ENCODE results near the gene SAMD4B. TPM values are rescaled to one million over a fixed set of nuclear protein-coding genes. Genes with fewer than 3 reads are reported as not detected.

Gene SAMD4B
- 90.7 to 196 TPM (median 187 TPM) in 5 replicates for total RNA-seq (2022; extraction: Qiagen RNA extraction; ENCODE audit: low read depth)

GRCh38 chr19:39341719-39342604, at the start of gene SAMD4B:
Gene SAMD4B (plus strand): TSS chr19:39342421. CDS start chr19:39356894, 14,473 bp downstream.

GRCh38 chr19:39296055-39296645, 46.1 kb upstream of the SAMD4B start, which contains the start of gene IFNL1:
Gene IFNL1 (plus strand): TSS chr19:39296407. CDS start chr19:39296422, 15 bp downstream.

GRCh38 chr19:39390751-39391437, 48.7 kb downstream of the SAMD4B start, which contains the start of the genes MED29 and PAF1:
Gene MED29 (plus strand): TSS chr19:39391378. CDS start chr19:39391423, 45 bp downstream.
Gene PAF1 (minus strand): TSS chr19:39391106. CDS start chr19:39390864, 242 bp downstream.

GRCh38 chr19:39406656-39407409, 64.6 kb downstream of the SAMD4B start, which contains the start of gene ZFP36:
Gene ZFP36 (plus strand): TSS chr19:39406847. CDS start chr19:39406905, 58 bp downstream.

GRCh38 chr19:39412100-39412866, 70.1 kb downstream of the SAMD4B start, which contains the start of gene PLEKHG2:
Gene PLEKHG2 (plus strand): TSS chr19:39412669. CDS start chr19:39414087, 1,418 bp downstream.

Other genes starting within 250 kb of the SAMD4B start
- gene PAK4, start 216.6 kb upstream of the SAMD4B start, total RNA-seq (2022; extraction: Qiagen RNA extraction; ENCODE audit: low read depth), result 59.1 to 132 TPM (median 113 TPM) in 5 replicates
- 1.2 to 1.8 TPM (median 1.5 TPM) in 5 replicates for gene NCCRP1, start 145.5 kb upstream of the SAMD4B start, total RNA-seq (2022; extraction: Qiagen RNA extraction; ENCODE audit: low read depth)
- gene SYCN, start 138.2 kb upstream of the SAMD4B start, total RNA-seq (2022; extraction: Qiagen RNA extraction; ENCODE audit: low read depth), result not detected in 5 replicates
- gene IFNL3, start 97.4 kb upstream of the SAMD4B start, total RNA-seq (2022; extraction: Qiagen RNA extraction; ENCODE audit: low read depth), result not detected in 5 replicates
- gene IFNL4, start 93.6 kb upstream of the SAMD4B start, total RNA-seq (2022; extraction: Qiagen RNA extraction; ENCODE audit: low read depth), result not detected in 5 replicates
- gene IFNL2, start 74.0 kb upstream of the SAMD4B start, total RNA-seq (2022; extraction: Qiagen RNA extraction; ENCODE audit: low read depth), result not detected in 5 replicates
- 0.30 TPM in 1 of 5 replicates, not detected in the others for gene IFNL1, start 46.0 kb upstream of the SAMD4B start, total RNA-seq (2022; extraction: Qiagen RNA extraction; ENCODE audit: low read depth)
- gene LRFN1, start 21.6 kb upstream of the SAMD4B start, total RNA-seq (2022; extraction: Qiagen RNA extraction; ENCODE audit: low read depth), result 5.9 to 13.6 TPM (median 12.4 TPM) in 5 replicates
- gene GMFG, start 6.4 kb upstream of the SAMD4B start, total RNA-seq (2022; extraction: Qiagen RNA extraction; ENCODE audit: low read depth), result 0.39 to 0.49 TPM in 2 of 5 replicates, not detected in the others
- gene PAF1, start 48.7 kb downstream of the SAMD4B start, total RNA-seq (2022; extraction: Qiagen RNA extraction; ENCODE audit: low read depth), result 63.9 to 86.0 TPM (median 79.1 TPM) in 5 replicates
- 57.7 to 76.7 TPM (median 68.7 TPM) in 5 replicates for gene MED29, start 49.0 kb downstream of the SAMD4B start, total RNA-seq (2022; extraction: Qiagen RNA extraction; ENCODE audit: low read depth)
- gene ZFP36, start 64.4 kb downstream of the SAMD4B start, total RNA-seq (2022; extraction: Qiagen RNA extraction; ENCODE audit: low read depth), result 102 to 201 TPM (median 151 TPM) in 5 replicates
- 43.4 to 100 TPM (median 80.1 TPM) in 5 replicates for gene PLEKHG2, start 70.2 kb downstream of the SAMD4B start, total RNA-seq (2022; extraction: Qiagen RNA extraction; ENCODE audit: low read depth)
- gene RPS16, start 93.5 kb downstream of the SAMD4B start, total RNA-seq (2022; extraction: Qiagen RNA extraction; ENCODE audit: low read depth), result 5,245 to 7,224 TPM (median 7,041 TPM) in 5 replicates
- 140 to 214 TPM (median 201 TPM) in 5 replicates for gene SUPT5H, start 103.2 kb downstream of the SAMD4B start, total RNA-seq (2022; extraction: Qiagen RNA extraction; ENCODE audit: low read depth)
- gene TIMM50, start 138.4 kb downstream of the SAMD4B start, total RNA-seq (2022; extraction: Qiagen RNA extraction; ENCODE audit: low read depth), result 162 to 226 TPM (median 224 TPM) in 5 replicates
- 7.4 to 12.3 TPM (median 10.9 TPM) in 5 replicates for gene DLL3, start 156.5 kb downstream of the SAMD4B start, total RNA-seq (2022; extraction: Qiagen RNA extraction; ENCODE audit: low read depth)
- not detected in 5 replicates for gene SELENOV, start 172.7 kb downstream of the SAMD4B start, total RNA-seq (2022; extraction: Qiagen RNA extraction; ENCODE audit: low read depth)
- gene EID2B, start 190.4 kb downstream of the SAMD4B start, total RNA-seq (2022; extraction: Qiagen RNA extraction; ENCODE audit: low read depth), result 5.0 to 10.8 TPM (median 10.0 TPM) in 5 replicates
- gene EID2, start 197.7 kb downstream of the SAMD4B start, total RNA-seq (2022; extraction: Qiagen RNA extraction; ENCODE audit: low read depth), result 36.7 to 52.9 TPM (median 46.4 TPM) in 5 replicates

Measured in A549 treated with ZK216348 at 1 μM for 4 hours (cell line).